Astrocyte (in vitro differentiated cells and primary cell): ENCODE measurements around the gene TMEM40. TPM values are rescaled to one million over a fixed set of nuclear protein-coding genes. Genes with fewer than 3 reads are reported as not detected.
"Not testable (repeated sequence)": the region's sequence is repeated elsewhere in the genome, so short reads cannot be mapped to it uniquely, and the experiment has no call there.

Source experiments
- DNase-seq: peaks from one replicate; pipeline ENCODE4 v3.0.0-alpha.2; 2010; ENCODE audit warnings: low read depth
- FAIRE-seq: peaks from 2 replicates; lab custom pipeline; 2011; peaks lifted over from hg19 to GRCh38; lab: Jason Lieb, UNC
- H2AFZ ChIP-seq: 2 replicates; pipeline ENCODE4 v1.6.0; 2012; ENCODE audit warnings: low read depth, low read length, inconsistent platforms
- H3K27ac ChIP-seq: 2 replicates; pipeline ENCODE4 v1.5.1; 2011; ENCODE audit warnings: low read depth, low read length, inconsistent platforms
- H3K27me3 ChIP-seq: 2 replicates; pipeline ENCODE4 v1.6.0; 2011; ENCODE audit warnings: low read length, inconsistent platforms; ENCODE audit not compliant: insufficient read depth
- H3K36me3 ChIP-seq: 2 replicates; pipeline ENCODE4 v1.5.1; 2011; ENCODE audit warnings: low read length, inconsistent platforms; ENCODE audit not compliant: insufficient read depth
- H3K4me1 ChIP-seq: 2 replicates; pipeline ENCODE4 v1.5.1; 2011; ENCODE audit warnings: low read length, inconsistent platforms; ENCODE audit not compliant: insufficient read depth
- H3K4me2 ChIP-seq: 2 replicates; pipeline ENCODE4 v1.6.0; 2012; ENCODE audit warnings: low read length, inconsistent platforms
- H3K4me3 ChIP-seq: 2 replicates; pipeline ENCODE4 v1.5.1; 2011; ENCODE audit warnings: low read depth, mild to moderate bottlenecking, low read length, inconsistent platforms; ENCODE audit not compliant: insufficient read depth
- H3K79me2 ChIP-seq: 2 replicates; pipeline ENCODE4 v1.6.0; 2012; ENCODE audit warnings: mild to moderate bottlenecking, low read length, inconsistent platforms; ENCODE audit not compliant: insufficient read depth
- H3K9ac ChIP-seq: 2 replicates; pipeline ENCODE4 v1.6.0; 2012; ENCODE audit warnings: mild to moderate bottlenecking, low read length, inconsistent platforms
- H3K9me3 ChIP-seq: 2 replicates; pipeline ENCODE4 v1.5.1; 2012; ENCODE audit warnings: low read depth, mild to moderate bottlenecking, low read length, inconsistent platforms; ENCODE audit not compliant: insufficient read depth
- H4K20me1 ChIP-seq: 2 replicates; pipeline ENCODE4 v1.6.0; 2012; ENCODE audit warnings: low read length, inconsistent platforms; ENCODE audit not compliant: insufficient read depth
- H3K27ac Mint-ChIP-seq: one replicate; pipeline ENCODE4 v1.8.0; 2021; ENCODE audit warnings: mild to moderate bottlenecking, mixed read lengths; ENCODE audit not compliant: unreplicated experiment
- H3K27me3 Mint-ChIP-seq: one replicate; pipeline ENCODE4 v1.8.0; 2021; ENCODE audit warnings: low read depth, mixed read lengths; ENCODE audit not compliant: unreplicated experiment
- H3K36me3 Mint-ChIP-seq: one replicate; pipeline ENCODE4 v1.8.0; 2021; ENCODE audit warnings: low read depth, mixed read lengths; ENCODE audit not compliant: unreplicated experiment
- H3K4me1 Mint-ChIP-seq: one replicate; pipeline ENCODE4 v1.8.0; 2021; ENCODE audit warnings: low read depth, mixed read lengths; ENCODE audit not compliant: unreplicated experiment
- H3K4me3 Mint-ChIP-seq: one replicate; pipeline ENCODE4 v1.8.0; 2021; ENCODE audit warnings: mild to moderate bottlenecking, moderate library complexity, mixed read lengths; ENCODE audit not compliant: unreplicated experiment
- H3K9me3 Mint-ChIP-seq: one replicate; pipeline ENCODE4 v1.8.0; 2021; ENCODE audit warnings: mild to moderate bottlenecking, mixed read lengths; ENCODE audit not compliant: unreplicated experiment
- EZH2 ChIP-seq: IDR thresholded peaks from 2 replicates; pipeline ENCODE4 v1.6.1; 2012; ENCODE audit warnings: mild to moderate bottlenecking, low read length, inconsistent platforms; ENCODE audit not compliant: insufficient read depth
- total RNA-seq: library from RNA; stranded (reverse); gene quantifications from 2 replicates; pipeline ENCODE4 v1.2.1, GENCODE V29; 2021
- TF ChIP-seq, protein P1 (sequence below): IDR thresholded peaks from 2 replicates; pipeline ENCODE4 v1.5.1; 2011; ENCODE audit warnings: low read depth, mild to moderate bottlenecking, inconsistent platforms, low read length, moderate library complexity; ENCODE audit not compliant: insufficient read depth

TMEM40 gene
- total RNA-seq, 1 donor from 2014 or later: 2.0 TPM

DNA sequence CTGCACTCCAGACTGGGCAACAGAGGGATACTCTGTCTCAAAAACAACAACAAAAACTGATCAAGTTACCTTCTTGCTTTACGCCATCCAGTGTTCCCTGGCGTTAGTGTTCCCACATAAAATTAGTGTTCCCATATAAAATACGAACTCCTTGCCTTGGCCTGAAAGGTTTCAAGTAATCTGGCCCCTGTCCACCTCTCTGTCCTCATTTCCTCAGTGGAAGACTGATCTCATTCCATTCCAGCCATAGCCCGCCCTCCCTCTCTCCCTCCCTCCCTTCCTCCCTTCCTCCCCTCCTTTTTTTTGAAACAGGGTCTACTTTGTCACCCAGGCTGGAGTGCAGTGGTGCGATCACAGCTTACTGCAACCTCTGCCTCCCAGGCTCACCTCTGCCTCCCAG, 34.6 kb upstream of the TMEM40 start:
- Mint-ChIP-seq H3K9me3 (no peaks in the 10 kb centered on the region), H3K36me3 (no peaks in the 10 kb centered on the region), H3K27me3 (peaks cover 11% of the 10 kb centered on the region), H3K4me3 (no peak overlapping the region), H3K27ac (no peak overlapping the region), H3K4me1 (no peaks in the 10 kb centered on the region)
- no peak overlapping the region for H3K4me2 ChIP-seq
- no peak overlapping the region for H3K4me3 ChIP-seq
- FAIRE-seq (no peak), DNase-seq (no peak)
- H3K4me1 ChIP-seq: peaks cover 5% of the 10 kb centered on the region
- no peak for TF ChIP-seq EZH2
- TF ChIP-seq, protein P1, sequence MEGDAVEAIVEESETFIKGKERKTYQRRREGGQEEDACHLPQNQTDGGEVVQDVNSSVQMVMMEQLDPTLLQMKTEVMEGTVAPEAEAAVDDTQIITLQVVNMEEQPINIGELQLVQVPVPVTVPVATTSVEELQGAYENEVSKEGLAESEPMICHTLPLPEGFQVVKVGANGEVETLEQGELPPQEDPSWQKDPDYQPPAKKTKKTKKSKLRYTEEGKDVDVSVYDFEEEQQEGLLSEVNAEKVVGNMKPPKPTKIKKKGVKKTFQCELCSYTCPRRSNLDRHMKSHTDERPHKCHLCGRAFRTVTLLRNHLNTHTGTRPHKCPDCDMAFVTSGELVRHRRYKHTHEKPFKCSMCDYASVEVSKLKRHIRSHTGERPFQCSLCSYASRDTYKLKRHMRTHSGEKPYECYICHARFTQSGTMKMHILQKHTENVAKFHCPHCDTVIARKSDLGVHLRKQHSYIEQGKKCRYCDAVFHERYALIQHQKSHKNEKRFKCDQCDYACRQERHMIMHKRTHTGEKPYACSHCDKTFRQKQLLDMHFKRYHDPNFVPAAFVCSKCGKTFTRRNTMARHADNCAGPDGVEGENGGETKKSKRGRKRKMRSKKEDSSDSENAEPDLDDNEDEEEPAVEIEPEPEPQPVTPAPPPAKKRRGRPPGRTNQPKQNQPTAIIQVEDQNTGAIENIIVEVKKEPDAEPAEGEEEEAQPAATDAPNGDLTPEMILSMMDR: no peak
- H3K9ac ChIP-seq: no peak overlapping the region
- H3K79me2 ChIP-seq: no peaks in the 10 kb centered on the region
- H3K9me3 ChIP-seq: no peaks in the 10 kb centered on the region
- no peaks in the 10 kb centered on the region for H3K36me3 ChIP-seq
- H2AFZ ChIP-seq: no peak overlapping the region
- H4K20me1 ChIP-seq: no peaks in the 10 kb centered on the region
- H3K27me3 ChIP-seq: no peaks in the 10 kb centered on the region
- no peak overlapping the region for H3K27ac ChIP-seq

DNA sequence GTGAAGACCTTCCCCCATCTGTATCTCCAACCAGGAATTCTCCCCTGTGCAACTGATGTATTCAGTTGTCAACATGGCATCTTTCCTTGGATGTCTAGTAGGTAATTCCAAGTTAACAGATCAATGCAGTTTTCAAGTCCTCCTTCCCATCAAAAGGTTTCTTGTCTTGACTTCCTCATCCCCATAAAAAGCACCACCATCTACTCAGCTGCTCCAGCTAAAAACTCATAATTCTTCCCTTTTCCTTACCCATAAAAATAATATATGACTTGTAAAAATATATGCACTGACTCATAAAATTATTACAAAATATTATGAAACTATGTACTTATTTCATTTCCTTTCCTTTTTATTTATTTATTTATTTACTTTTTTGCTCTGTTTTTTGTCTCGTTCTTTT, 32.4 kb upstream of the TMEM40 start:
- Histone ChIP-seq H2AFZ (no peak overlapping the region), H3K9me3 (no peaks in the 10 kb centered on the region), H3K27ac (no peak overlapping the region), H3K36me3 (no peaks in the 10 kb centered on the region), H3K79me2 (no peaks in the 10 kb centered on the region), H3K4me2 (no peak overlapping the region), H3K4me1 (peaks cover 5% of the 10 kb centered on the region), H4K20me1 (no peaks in the 10 kb centered on the region), H3K4me3 (no peak overlapping the region), H3K9ac (no peak overlapping the region), H3K27me3 (no peaks in the 10 kb centered on the region)
- no peaks in the 10 kb centered on the region for H3K9me3 Mint-ChIP-seq
- DNase-seq: no peak
- peaks cover 14% of the 10 kb centered on the region for H3K27me3 Mint-ChIP-seq
- no peaks in the 10 kb centered on the region for H3K4me1 Mint-ChIP-seq
- H3K36me3 Mint-ChIP-seq: no peaks in the 10 kb centered on the region
- H3K4me3 Mint-ChIP-seq: no peak overlapping the region
- no peak overlapping the region for H3K27ac Mint-ChIP-seq
- TF ChIP-seq, protein P1: no peak
- FAIRE-seq: no peak

DNA sequence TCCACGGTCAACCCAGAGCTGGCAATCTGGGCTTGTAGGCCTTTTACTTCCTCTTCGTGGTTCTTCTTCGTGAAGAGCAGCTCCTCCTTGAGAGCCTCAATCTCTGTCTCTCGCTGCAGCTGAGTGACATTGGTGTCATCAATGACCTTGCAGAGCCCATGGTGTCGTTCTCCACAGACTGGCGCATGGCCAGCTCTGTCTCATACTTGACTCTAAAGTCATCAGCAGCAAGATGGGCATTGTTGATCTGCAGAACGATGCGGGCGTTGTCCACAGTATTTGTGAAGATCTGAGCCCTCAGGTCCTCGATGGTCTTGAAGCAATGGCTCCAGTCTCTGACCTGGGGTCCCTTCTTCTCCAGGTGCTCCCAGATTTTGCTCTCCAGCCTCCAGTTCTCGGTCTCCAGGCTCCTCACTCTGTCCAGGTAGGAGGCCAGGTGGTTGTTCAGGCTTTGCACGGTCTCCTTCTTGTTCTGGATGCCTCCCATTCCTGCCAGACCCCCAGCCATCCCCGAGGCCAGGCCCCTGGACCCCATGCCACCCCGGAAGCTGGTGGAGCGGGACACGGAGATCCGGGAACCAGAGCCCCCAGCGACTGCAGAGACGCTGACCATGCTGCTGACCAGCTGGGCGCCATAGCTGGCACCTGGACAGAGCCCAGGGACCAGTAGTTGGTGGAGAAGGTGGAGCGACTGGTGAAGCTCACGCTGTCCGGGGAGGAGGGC, 29.1 kb upstream of the TMEM40 start:
- not testable (repeated sequence) for H3K36me3 ChIP-seq, H3K27ac Mint-ChIP-seq, H3K36me3 Mint-ChIP-seq, H3K27me3 Mint-ChIP-seq, H3K27ac ChIP-seq, FAIRE-seq, H3K9me3 Mint-ChIP-seq, DNase-seq, H3K27me3 ChIP-seq, H4K20me1 ChIP-seq, H3K4me1 Mint-ChIP-seq, H3K9me3 ChIP-seq, H3K4me2 ChIP-seq, H3K4me3 ChIP-seq, H3K4me3 Mint-ChIP-seq, H3K79me2 ChIP-seq, H3K9ac ChIP-seq, H3K4me1 ChIP-seq, H2AFZ ChIP-seq

- H3K79me2 ChIP-seq, H3K4me1 ChIP-seq, H2AFZ ChIP-seq, H3K4me3 Mint-ChIP-seq, H4K20me1 ChIP-seq, H3K9ac ChIP-seq, H3K27ac Mint-ChIP-seq, H3K27me3 Mint-ChIP-seq, H3K9me3 ChIP-seq, H3K4me1 Mint-ChIP-seq, H3K36me3 Mint-ChIP-seq, H3K27ac ChIP-seq, H3K27me3 ChIP-seq, H3K4me3 ChIP-seq, FAIRE-seq, H3K4me2 ChIP-seq, H3K9me3 Mint-ChIP-seq, H3K36me3 ChIP-seq, DNase-seq: not testable (repeated sequence)
Measured at GRCh38 chr3:12787346-12787745, 28.3 kb upstream of the TMEM40 start.
